Epithelial cell of proximal tubule (primary cell): ENCODE data around the gene MYADML2. TPM values are rescaled to one million over a fixed set of nuclear protein-coding genes. Genes with fewer than 3 reads are reported as not detected.

ENCODE experiments used
- DNase-seq: peaks from one replicate; pipeline ENCODE4 v3.0.0-alpha.2; 2011; ENCODE audit warnings: low read depth
- H3K4me3 ChIP-seq: 2 replicates; pipeline ENCODE4 v1.5.1; 2011; ENCODE audit warnings: low read depth, mild to moderate bottlenecking, low read length
- CTCF ChIP-seq: conservative IDR thresholded peaks from 2 replicates; pipeline ENCODE4 v1.5.1; 2012; ENCODE audit warnings: low read depth, mild to moderate bottlenecking, low read length
- total RNA-seq: library from RNA; depleted of rRNA; stranded (reverse); fragments of >200 nt; gene quantifications from 2 replicates; pipeline ENCODE4 v1.2.3, GENCODE V29; 2015

Gene MYADML2
- total RNA-seq, 1 donor from 2014 or later: not detected

GRCh38 chr17:81966343-81967243 lies 19.6 kb upstream of the MYADML2 start:
- DNase-seq: no peak
- H3K4me3 ChIP-seq: no peak overlapping the region
- no peak for TF ChIP-seq CTCF

- DNase-seq: no peak
- TF ChIP-seq CTCF: no peak
- H3K4me3 ChIP-seq: no peak overlapping the region
Measured at GRCh38 chr17:81964081-81964849, 17.2 kb upstream of the MYADML2 start.

GRCh38 chr17:81962499-81963441 lies 15.7 kb upstream of the MYADML2 start:
- H3K4me3 ChIP-seq: no peak overlapping the region
- no peak for DNase-seq
- no peak for TF ChIP-seq CTCF

DNA sequence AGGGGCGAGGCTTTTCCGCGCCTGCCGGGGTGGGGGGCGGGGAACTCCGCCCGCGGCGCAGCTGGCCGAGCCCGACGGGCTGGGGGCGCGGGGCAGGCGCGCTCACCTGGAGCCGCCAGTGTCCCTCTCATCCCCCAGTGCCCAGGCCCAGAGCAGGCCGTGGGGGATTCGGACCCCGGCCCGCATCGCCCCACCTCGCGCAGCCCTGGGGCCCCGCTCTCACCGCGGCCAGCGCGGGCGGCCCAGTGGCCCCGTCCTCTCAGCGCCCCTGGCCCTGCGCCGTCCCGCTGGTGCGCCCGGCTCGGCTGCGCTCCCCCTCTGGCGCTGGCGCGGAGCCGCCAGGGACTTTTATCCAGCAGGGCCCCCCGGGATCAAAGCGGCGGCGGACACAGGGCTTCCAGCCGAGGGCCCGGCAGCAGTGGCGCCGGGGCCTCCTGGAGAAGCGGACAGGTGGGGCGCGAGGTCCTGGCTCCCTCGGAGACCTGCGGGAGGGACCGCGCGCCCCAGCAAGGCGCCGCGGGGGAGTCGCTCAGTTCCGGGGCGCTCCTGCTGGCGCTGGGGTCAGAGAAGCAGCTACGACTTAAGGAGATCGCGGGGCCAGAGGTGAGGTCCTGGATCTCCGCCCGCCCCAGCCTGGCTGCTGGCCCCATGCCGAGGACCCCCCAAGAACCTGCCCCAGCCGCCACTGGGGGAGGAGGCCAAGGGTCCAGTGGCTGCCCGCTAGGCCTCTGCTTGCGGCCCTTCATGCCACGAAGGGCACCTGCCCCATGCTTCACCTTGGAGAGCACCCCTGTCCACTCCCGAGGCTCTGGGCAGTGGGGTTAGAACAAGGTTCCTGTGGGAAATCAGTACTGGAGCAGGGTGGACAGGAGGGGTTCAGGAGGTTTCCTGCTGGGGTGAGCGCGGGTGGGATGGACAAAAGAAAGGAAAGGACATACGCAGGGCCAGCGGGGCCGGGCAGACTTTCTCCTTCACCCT lies 14.8 kb upstream of the MYADML2 start:
- DNase-seq: no peak
- no peak overlapping the region for H3K4me3 ChIP-seq
- no peak for TF ChIP-seq CTCF

DNA sequence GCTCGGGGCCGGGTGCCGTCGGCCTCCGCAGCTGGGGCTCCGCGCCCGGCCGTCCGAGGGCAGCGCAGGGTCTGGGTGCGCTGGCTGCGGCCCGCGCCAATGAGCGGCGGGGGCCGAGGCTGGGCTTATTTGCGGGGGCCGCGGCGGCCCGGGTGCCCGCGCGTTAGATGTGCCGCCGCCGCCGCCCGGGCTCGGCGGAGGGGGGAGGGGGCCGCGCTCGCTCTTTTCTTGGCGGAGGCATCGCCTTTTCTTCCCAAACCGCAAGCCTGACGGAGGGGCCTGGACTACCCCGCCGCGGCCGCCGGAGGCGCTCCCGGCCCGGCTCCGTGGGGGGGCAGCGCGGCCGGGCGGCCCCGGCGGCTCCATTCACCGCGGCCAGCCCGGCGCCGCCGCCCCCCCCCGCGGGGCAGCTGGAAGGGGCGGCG lies 14.1 kb upstream of the MYADML2 start, which contains the start of gene NOTUM:
NOTUM (minus strand) TSS at position 101 of the 425 bp plus-strand sequence. CDS start 278 bp downstream, outside the sequence.
- H3K4me3 ChIP-seq: no peak within 1 kb of the TSS
- TF ChIP-seq CTCF: no peak
- DNase-seq: no peak
